ENCODE measurements around the gene MYBPH. TPM values are rescaled to one million over a fixed set of nuclear protein-coding genes. Genes with fewer than 3 reads are reported as not detected.

Gene MYBPH
- total RNA-seq, 2 donors from 2014 or later: not detected

GRCh38 chr1:203148127-203148526 lies 27.5 kb downstream of the MYBPH start:
- Histone ChIP-seq H3K9me3 (no peaks in the 10 kb centered on the region), H3K27me3 (no peaks in the 10 kb centered on the region), H3K27ac (peak overlapping the region in 1 of 2 donors; percentile 31), H3K4me3 (no peak overlapping the region), H3K36me3 (no peaks in the 10 kb centered on the region), H3K4me1 (peaks cover 0 to 41% of the 10 kb centered on the region in 2 donors)
- no peak for DNase-seq (ENCODE audit: low spot score)
- TF ChIP-seq CTCF (IDR thresholded peaks at IDR 0.05): peak in 1 of 2 donors; percentile 33

- TF ChIP-seq CTCF (IDR thresholded peaks at IDR 0.05): no peak
- no peak overlapping the region for H3K27ac ChIP-seq
- no peak for DNase-seq (ENCODE audit: low spot score)
- no peak overlapping the region for H3K4me3 ChIP-seq
- no peaks in the 10 kb centered on the region for H3K36me3 ChIP-seq
- H3K4me1 ChIP-seq: peaks cover 0 to 33% of the 10 kb centered on the region in 2 donors
- no peaks in the 10 kb centered on the region for H3K27me3 ChIP-seq
- no peaks in the 10 kb centered on the region for H3K9me3 ChIP-seq
Measured at GRCh38 chr1:203147376-203147775, 28.2 kb downstream of the MYBPH start.

GRCh38 chr1:203146537-203146936 lies 29.1 kb downstream of the MYBPH start:
- Histone ChIP-seq H3K4me1 (peaks cover 0 to 27% of the 10 kb centered on the region in 2 donors), H3K27ac (peak overlapping the region in 1 of 2 donors; percentile 8), H3K27me3 (no peaks in the 10 kb centered on the region), H3K9me3 (no peaks in the 10 kb centered on the region), H3K36me3 (no peaks in the 10 kb centered on the region), H3K4me3 (no peak overlapping the region)
- DNase-seq (ENCODE audit: low spot score): no peak
- no peak for TF ChIP-seq CTCF (IDR thresholded peaks at IDR 0.05)

GRCh38 chr1:203146042-203146369 lies 29.6 kb downstream of the MYBPH start:
- Histone ChIP-seq H3K4me3 (no peak overlapping the region), H3K9me3 (no peaks in the 10 kb centered on the region), H3K27me3 (no peaks in the 10 kb centered on the region), H3K4me1 (peaks cover 0 to 23% of the 10 kb centered on the region in 2 donors), H3K36me3 (no peaks in the 10 kb centered on the region), H3K27ac (peak overlapping the region in 1 of 2 donors; percentile 8)
- no peak for DNase-seq (ENCODE audit: low spot score)
- TF ChIP-seq CTCF (IDR thresholded peaks at IDR 0.05): no peak

- Histone ChIP-seq H3K36me3 (no peaks in the 10 kb centered on the region), H3K9me3 (no peaks in the 10 kb centered on the region), H3K4me3 (no peak overlapping the region), H3K27ac (no peak overlapping the region), H3K27me3 (no peaks in the 10 kb centered on the region), H3K4me1 (peaks cover 0 to 26% of the 10 kb centered on the region in 2 donors)
- DNase-seq (ENCODE audit: low spot score): no peak
- no peak for TF ChIP-seq CTCF (IDR thresholded peaks at IDR 0.05)
Measured at GRCh38 chr1:203145321-203146041, 30.1 kb downstream of the MYBPH start.

- no peaks in the 10 kb centered on the region for H3K27me3 ChIP-seq
- no peak for DNase-seq (ENCODE audit: low spot score)
Measured at GRCh38 chr1:203144661-203145060, 31.0 kb downstream of the MYBPH start.

More at GRCh38 chr1:203144661-203145060, 31.0 kb downstream of the MYBPH start:
- Histone ChIP-seq H3K4me1 (peaks cover 0 to 30% of the 10 kb centered on the region in 2 donors), H3K4me3 (no peak overlapping the region), H3K36me3 (no peaks in the 10 kb centered on the region), H3K9me3 (no peaks in the 10 kb centered on the region), H3K27ac (no peak overlapping the region)
- no peak for TF ChIP-seq CTCF (IDR thresholded peaks at IDR 0.05)

Data from right atrium auricular region (tissue), 2 donors.